ENCODE measurements around the gene C15orf39.
A peak's percentile ranks its signal among the peaks of the same experiment; 100 is the strongest.

Gene C15orf39

DNA sequence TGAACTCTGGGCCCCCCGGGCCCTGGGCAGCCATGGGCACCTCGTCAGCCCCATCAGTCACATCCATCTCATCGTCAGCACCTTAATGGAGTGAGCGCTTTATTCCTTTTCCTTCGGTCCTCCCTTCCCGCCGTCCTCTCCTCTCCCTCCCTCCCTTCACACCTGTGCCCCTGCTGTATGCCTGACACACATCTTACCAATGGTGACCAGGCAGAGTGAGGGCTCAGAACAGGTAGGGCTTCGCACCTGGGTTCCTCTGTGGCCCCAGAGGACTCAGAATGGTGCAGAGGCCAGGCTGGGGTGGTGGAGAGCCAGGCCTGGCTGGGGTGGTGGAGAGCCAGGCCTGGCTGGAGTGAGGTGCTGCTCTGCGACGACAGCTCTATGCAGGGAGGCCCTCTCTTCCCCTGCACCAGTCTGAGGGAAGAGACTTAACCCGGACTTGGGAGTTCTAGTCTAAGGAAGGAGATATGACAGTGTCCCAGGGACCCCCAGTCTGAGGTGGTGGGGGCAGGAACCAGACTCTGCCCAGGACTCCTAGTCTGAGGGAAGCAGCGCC lies 11.6 kb downstream of the C15orf39 start:
- H3K27me3 ChIP-seq (ENCODE audit: insufficient read depth, poor library complexity, severe bottlenecking): no peaks in the 10 kb centered on the region
- no peak overlapping the region for H3K27ac ChIP-seq (replicated peaks)
- TF ChIP-seq, protein P1, sequence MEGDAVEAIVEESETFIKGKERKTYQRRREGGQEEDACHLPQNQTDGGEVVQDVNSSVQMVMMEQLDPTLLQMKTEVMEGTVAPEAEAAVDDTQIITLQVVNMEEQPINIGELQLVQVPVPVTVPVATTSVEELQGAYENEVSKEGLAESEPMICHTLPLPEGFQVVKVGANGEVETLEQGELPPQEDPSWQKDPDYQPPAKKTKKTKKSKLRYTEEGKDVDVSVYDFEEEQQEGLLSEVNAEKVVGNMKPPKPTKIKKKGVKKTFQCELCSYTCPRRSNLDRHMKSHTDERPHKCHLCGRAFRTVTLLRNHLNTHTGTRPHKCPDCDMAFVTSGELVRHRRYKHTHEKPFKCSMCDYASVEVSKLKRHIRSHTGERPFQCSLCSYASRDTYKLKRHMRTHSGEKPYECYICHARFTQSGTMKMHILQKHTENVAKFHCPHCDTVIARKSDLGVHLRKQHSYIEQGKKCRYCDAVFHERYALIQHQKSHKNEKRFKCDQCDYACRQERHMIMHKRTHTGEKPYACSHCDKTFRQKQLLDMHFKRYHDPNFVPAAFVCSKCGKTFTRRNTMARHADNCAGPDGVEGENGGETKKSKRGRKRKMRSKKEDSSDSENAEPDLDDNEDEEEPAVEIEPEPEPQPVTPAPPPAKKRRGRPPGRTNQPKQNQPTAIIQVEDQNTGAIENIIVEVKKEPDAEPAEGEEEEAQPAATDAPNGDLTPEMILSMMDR (IDR thresholded peaks at IDR 0.05; ENCODE audit: insufficient read depth, low read length): no peak
- peak; percentile 65 for TF ChIP-seq POLR2AphosphoS5 (IDR thresholded peaks at IDR 0.05; ENCODE audit: low read depth)
- TF ChIP-seq, protein P2, sequence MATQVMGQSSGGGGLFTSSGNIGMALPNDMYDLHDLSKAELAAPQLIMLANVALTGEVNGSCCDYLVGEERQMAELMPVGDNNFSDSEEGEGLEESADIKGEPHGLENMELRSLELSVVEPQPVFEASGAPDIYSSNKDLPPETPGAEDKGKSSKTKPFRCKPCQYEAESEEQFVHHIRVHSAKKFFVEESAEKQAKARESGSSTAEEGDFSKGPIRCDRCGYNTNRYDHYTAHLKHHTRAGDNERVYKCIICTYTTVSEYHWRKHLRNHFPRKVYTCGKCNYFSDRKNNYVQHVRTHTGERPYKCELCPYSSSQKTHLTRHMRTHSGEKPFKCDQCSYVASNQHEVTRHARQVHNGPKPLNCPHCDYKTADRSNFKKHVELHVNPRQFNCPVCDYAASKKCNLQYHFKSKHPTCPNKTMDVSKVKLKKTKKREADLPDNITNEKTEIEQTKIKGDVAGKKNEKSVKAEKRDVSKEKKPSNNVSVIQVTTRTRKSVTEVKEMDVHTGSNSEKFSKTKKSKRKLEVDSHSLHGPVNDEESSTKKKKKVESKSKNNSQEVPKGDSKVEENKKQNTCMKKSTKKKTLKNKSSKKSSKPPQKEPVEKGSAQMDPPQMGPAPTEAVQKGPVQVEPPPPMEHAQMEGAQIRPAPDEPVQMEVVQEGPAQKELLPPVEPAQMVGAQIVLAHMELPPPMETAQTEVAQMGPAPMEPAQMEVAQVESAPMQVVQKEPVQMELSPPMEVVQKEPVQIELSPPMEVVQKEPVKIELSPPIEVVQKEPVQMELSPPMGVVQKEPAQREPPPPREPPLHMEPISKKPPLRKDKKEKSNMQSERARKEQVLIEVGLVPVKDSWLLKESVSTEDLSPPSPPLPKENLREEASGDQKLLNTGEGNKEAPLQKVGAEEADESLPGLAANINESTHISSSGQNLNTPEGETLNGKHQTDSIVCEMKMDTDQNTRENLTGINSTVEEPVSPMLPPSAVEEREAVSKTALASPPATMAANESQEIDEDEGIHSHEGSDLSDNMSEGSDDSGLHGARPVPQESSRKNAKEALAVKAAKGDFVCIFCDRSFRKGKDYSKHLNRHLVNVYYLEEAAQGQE (IDR thresholded peaks at IDR 0.05; ENCODE audit: insufficient replicate concordance, low read depth): no peak
- no peak for TF ChIP-seq SPI1 (IDR thresholded peaks at IDR 0.05; ENCODE audit: borderline replicate concordance, low read depth)
- no peak for DNase-seq (ENCODE audit: low read depth in 1 of 2, low spot score in 1 of 2)
- H3K4me3 ChIP-seq (replicated peaks; ENCODE audit: insufficient read depth, low read length): no peak overlapping the region

DNA sequence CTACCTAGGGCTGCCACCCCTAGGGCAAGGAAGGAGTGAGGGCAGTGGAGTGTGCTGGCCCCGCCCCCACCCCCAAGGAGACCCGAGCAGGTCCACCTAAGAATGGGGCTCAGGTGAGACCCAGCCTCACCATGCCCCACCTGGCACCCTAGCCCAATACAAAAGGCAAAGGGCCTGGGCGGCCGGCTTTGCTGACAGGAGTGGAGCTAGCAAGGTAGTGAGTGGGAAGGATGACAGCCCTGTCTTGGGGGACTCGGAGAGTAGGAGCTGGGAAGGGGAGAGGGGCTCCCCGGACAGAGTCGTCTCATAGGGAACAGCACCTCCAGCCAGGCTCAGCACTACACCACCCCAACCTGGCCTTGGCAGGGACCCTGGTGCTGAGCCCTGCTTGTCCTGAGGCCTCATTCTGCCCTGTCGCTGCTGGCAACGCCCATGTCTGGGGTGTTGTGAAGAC lies 12.1 kb downstream of the C15orf39 start:
- peak in 1 of 2 experiments; percentile 20 for DNase-seq (ENCODE audit: low read depth in 1 of 2, low spot score in 1 of 2)
- no peak overlapping the region for H3K4me3 ChIP-seq (replicated peaks; ENCODE audit: insufficient read depth, low read length)
- TF ChIP-seq POLR2AphosphoS5 (IDR thresholded peaks at IDR 0.05; ENCODE audit: low read depth) (no peak; the same call in 1 of the 2 replicates), GABPA (IDR thresholded peaks at IDR 0.05; ENCODE audit: low read depth) (no peak), SPI1 (IDR thresholded peaks at IDR 0.05; ENCODE audit: borderline replicate concordance, low read depth) (no peak)
- TF ChIP-seq, protein P2 (IDR thresholded peaks at IDR 0.05; ENCODE audit: insufficient replicate concordance, low read depth): no peak
- TF ChIP-seq, protein P1 (IDR thresholded peaks at IDR 0.05; ENCODE audit: insufficient read depth, low read length): no peak
- H3K27me3 ChIP-seq (ENCODE audit: insufficient read depth, poor library complexity, severe bottlenecking): no peaks in the 10 kb centered on the region
- no peak overlapping the region for H3K27ac ChIP-seq (replicated peaks)

DNA sequence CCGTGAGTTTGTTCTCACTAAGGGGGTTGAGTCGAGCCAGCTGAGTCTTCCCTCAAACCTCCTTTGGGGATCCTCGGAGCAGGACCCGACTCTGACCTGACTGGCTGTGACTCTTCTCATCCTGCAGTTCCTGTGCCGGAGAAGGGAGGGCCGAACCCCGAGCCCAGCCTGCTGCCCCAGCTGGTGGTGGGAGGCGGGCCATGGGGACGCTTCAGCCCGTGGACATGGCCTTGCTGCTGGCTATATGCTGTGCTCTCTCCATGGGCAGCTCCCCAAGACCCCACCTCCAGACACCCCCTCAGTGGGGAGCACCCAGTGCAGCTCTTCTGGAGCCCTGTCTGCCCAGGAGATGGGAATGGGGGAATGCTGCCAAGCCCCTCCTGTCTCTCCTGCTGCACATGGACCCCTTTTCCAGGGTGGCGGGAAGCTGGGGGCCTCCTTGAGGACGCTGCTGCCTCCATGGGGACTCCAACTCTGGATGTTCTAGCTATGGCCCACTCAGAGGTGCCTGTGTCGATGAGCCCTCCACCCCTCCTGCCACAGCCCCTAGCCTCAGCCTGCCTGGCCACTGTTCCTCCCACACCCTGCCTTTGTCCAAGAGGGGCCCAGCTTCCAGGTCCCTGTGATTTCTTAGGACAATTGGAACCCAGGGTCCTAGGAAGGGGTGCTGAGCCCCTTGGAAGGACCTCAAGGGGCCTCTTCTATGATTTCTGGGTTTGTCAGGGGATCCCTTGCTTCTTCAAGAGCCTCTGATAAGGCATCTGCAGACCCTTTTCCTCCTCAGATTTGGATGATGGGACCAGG lies 12.8 kb downstream of the C15orf39 start:
- no peaks in the 10 kb centered on the region for H3K27me3 ChIP-seq (ENCODE audit: insufficient read depth, poor library complexity, severe bottlenecking)
- DNase-seq (ENCODE audit: low read depth in 1 of 2, low spot score in 1 of 2): peak in 1 of 2 experiments; percentile 17
- no peak overlapping the region for H3K4me3 ChIP-seq (replicated peaks; ENCODE audit: insufficient read depth, low read length)
- TF ChIP-seq, protein P1 (IDR thresholded peaks at IDR 0.05; ENCODE audit: insufficient read depth, low read length): no peak
- no peak for TF ChIP-seq GABPA (IDR thresholded peaks at IDR 0.05; ENCODE audit: low read depth)
- no peak for TF ChIP-seq SPI1 (IDR thresholded peaks at IDR 0.05; ENCODE audit: borderline replicate concordance, low read depth)
- no peak for TF ChIP-seq POLR2AphosphoS5 (IDR thresholded peaks at IDR 0.05; ENCODE audit: low read depth)
- TF ChIP-seq, protein P2 (IDR thresholded peaks at IDR 0.05; ENCODE audit: insufficient replicate concordance, low read depth): no peak
- H3K27ac ChIP-seq (replicated peaks): no peak overlapping the region

Measured in HL-60 (cell line).